COLO668 (cell line): Measurements from ENCODE around the gene DCAKD.

Experiments used
- DNase-seq: peaks from one replicate; lab custom pipeline; 2025; ENCODE audit not compliant: unreplicated experiment; lab: John Stamatoyannopoulos, UW

Gene DCAKD

GRCh38 chr17:45031231-45032173 is 19.9 kb downstream of the DCAKD start:
- no peak for DNase-seq

GRCh38 chr17:45030733-45031132 is 20.7 kb downstream of the DCAKD start:
- DNase-seq = no peak

- DNase-seq = no peak
These were observed 21.5 kb downstream of the DCAKD start for GRCh38 chr17:45029758-45030423.

GRCh38 chr17:45029096-45029495 is 22.3 kb downstream of the DCAKD start:
- no peak for DNase-seq

GRCh38 chr17:45022655-45023339 is 28.6 kb downstream of the DCAKD start:
- no peak for DNase-seq

- DNase-seq = no peak
These were observed 29.2 kb downstream of the DCAKD start for GRCh38 chr17:45022288-45022648.

- DNase-seq = peak; percentile 76
These were observed 29.7 kb downstream of the DCAKD start for GRCh38 chr17:45021607-45022287.

GRCh38 chr17:45020354-45021138 is 30.9 kb downstream of the DCAKD start:
- DNase-seq = no peak

- DNase-seq = peak; percentile 64
These were observed 32.4 kb downstream of the DCAKD start for GRCh38 chr17:45018848-45019711.

GRCh38 chr17:45018514-45018847 is 33.0 kb downstream of the DCAKD start:
- no peak for DNase-seq

- DNase-seq = no peak
These were observed 34.6 kb downstream of the DCAKD start for GRCh38 chr17:45016823-45017222.

- DNase-seq = no peak
These were observed 35.2 kb downstream of the DCAKD start for GRCh38 chr17:45016237-45016636.

- DNase-seq = peak; percentile 12
These were observed 38.1 kb downstream of the DCAKD start for GRCh38 chr17:45013021-45013997.

- DNase-seq = no peak
These were observed 39.7 kb downstream of the DCAKD start for GRCh38 chr17:45011767-45012166.

GRCh38 chr17:45009676-45010467 is 41.6 kb downstream of the DCAKD start:
- DNase-seq = peak; percentile 44

- peak; percentile 7 for DNase-seq
These were observed 43.2 kb downstream of the DCAKD start for GRCh38 chr17:45008216-45008615.

GRCh38 chr17:45006927-45007461 is 44.4 kb downstream of the DCAKD start:
- DNase-seq = no peak
